ENCODE data around the gene TMEM163.

TMEM163 gene

DNA sequence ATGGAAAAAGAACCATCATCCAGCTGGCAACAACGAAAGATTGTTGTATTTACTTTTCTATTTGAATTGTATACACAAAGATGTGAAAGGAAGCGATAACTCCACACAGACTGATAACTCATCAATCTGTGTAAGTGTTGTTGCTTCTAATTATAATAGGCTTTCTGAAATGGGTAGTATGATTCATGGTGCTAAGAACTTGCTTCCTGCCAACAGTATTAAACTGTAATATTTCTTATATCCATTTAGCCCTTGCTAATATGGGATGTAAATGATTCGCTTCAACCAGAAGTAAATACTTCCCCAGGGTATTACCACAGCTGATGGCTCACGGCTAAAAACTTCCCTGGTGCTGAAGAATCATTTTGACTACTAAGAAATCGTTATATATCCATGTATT lies 70.2 kb downstream of the TMEM163 start:
- Histone ChIP-seq H3K36me3 (no peaks in the 10 kb centered on the region), H3K27me3 (no peaks in the 10 kb centered on the region), H3K9me3 (no peaks in the 10 kb centered on the region), H3K4me1 (no peaks in the 10 kb centered on the region), H3K27ac (no peak overlapping the region), H3K4me3 (no peak overlapping the region)
- TF ChIP-seq, protein P1, sequence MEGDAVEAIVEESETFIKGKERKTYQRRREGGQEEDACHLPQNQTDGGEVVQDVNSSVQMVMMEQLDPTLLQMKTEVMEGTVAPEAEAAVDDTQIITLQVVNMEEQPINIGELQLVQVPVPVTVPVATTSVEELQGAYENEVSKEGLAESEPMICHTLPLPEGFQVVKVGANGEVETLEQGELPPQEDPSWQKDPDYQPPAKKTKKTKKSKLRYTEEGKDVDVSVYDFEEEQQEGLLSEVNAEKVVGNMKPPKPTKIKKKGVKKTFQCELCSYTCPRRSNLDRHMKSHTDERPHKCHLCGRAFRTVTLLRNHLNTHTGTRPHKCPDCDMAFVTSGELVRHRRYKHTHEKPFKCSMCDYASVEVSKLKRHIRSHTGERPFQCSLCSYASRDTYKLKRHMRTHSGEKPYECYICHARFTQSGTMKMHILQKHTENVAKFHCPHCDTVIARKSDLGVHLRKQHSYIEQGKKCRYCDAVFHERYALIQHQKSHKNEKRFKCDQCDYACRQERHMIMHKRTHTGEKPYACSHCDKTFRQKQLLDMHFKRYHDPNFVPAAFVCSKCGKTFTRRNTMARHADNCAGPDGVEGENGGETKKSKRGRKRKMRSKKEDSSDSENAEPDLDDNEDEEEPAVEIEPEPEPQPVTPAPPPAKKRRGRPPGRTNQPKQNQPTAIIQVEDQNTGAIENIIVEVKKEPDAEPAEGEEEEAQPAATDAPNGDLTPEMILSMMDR (IDR thresholded peaks at IDR 0.05), result no peak
- DNase-seq, result no peak
- intact Hi-C loops (cut with DNase I; ENCODE audit: low total_unique reads), result no loop called here

- Histone ChIP-seq H3K36me3 (no peaks in the 10 kb centered on the region), H3K9me3 (no peaks in the 10 kb centered on the region), H3K4me3 (no peak overlapping the region), H3K4me1 (no peaks in the 10 kb centered on the region), H3K27me3 (no peaks in the 10 kb centered on the region), H3K27ac (no peak overlapping the region)
- intact Hi-C loops (cut with DNase I; ENCODE audit: low total_unique reads), result no loop called here
- no peak for DNase-seq
- TF ChIP-seq, protein P1 (IDR thresholded peaks at IDR 0.05), result no peak
These were observed 71.1 kb downstream of the TMEM163 start for GRCh38 chr2:134647607-134648256.

DNA sequence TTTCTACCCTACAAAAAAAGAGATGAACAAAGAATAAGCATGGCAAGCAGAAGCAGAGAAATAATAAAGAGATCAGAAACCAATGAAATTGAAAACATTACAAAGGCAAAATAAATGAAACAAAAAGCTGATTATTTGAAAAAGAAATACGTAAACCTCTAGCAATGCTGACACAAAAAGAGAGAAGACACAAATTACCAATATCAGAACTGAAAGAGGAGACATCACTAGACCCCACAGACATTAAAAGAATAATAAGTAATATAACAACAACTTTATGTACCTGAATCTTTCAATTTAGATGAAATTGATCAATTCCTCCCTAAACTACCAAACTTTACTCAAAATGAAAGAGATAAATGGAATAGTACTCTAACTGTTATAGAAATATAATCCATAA lies 75.9 kb downstream of the TMEM163 start:
- Histone ChIP-seq H3K27ac (no peak overlapping the region), H3K27me3 (peaks cover 0 to 2% of the 10 kb centered on the region in 2 donors), H3K9me3 (no peaks in the 10 kb centered on the region), H3K4me1 (no peaks in the 10 kb centered on the region), H3K36me3 (no peaks in the 10 kb centered on the region), H3K4me3 (no peak overlapping the region)
- DNase-seq, result no peak
- TF ChIP-seq, protein P1 (IDR thresholded peaks at IDR 0.05), result no peak
- intact Hi-C loops (cut with DNase I; ENCODE audit: low total_unique reads), result no loop called here

- Histone ChIP-seq H3K36me3 (no peaks in the 10 kb centered on the region), H3K4me3 (no peak overlapping the region), H3K27me3 (peaks cover 0 to 2% of the 10 kb centered on the region in 2 donors), H3K4me1 (no peaks in the 10 kb centered on the region), H3K27ac (no peak overlapping the region), H3K9me3 (no peaks in the 10 kb centered on the region)
- TF ChIP-seq, protein P1 (IDR thresholded peaks at IDR 0.05), result no peak
- DNase-seq, result no peak
- intact Hi-C loops (cut with DNase I; ENCODE audit: low total_unique reads), result no loop called here
These were observed 78.3 kb downstream of the TMEM163 start for GRCh38 chr2:134640494-134640893.

DNA sequence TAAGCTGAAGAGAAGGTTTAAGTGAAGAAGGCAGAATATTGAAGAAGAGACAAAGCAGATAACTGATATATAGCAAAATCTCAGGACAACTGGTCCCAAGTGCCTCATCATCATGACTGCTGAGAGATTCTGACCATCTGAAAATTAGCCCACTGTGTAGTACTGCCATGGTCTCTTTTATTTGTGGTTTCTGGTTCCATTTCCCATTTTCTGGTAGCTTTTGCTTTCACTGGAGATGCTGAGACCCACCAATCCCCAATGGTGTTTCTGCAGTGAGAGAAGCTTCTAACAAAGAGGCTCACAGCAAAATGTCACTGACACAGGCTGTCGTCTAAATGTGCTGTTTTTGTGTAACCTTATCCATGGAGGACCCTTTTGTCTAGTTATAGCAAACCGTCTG lies 79.5 kb downstream of the TMEM163 start:
- no peaks in the 10 kb centered on the region for H3K9me3 ChIP-seq
- TF ChIP-seq, protein P1 (IDR thresholded peaks at IDR 0.05), result no peak
- no peaks in the 10 kb centered on the region for H3K4me1 ChIP-seq
- H3K4me3 ChIP-seq, result no peak overlapping the region
- no peak overlapping the region for H3K27ac ChIP-seq
- no peak for DNase-seq
- no peaks in the 10 kb centered on the region for H3K36me3 ChIP-seq
- intact Hi-C loops (cut with DNase I; ENCODE audit: low total_unique reads), result no loop called here
- H3K27me3 ChIP-seq, result peaks cover 0 to 2% of the 10 kb centered on the region in 2 donors

- Histone ChIP-seq H3K27me3 (no peaks in the 10 kb centered on the region), H3K9me3 (no peaks in the 10 kb centered on the region), H3K4me3 (no peak overlapping the region), H3K4me1 (peaks cover 0 to 5% (median 0%) of the 10 kb centered on the region in 4 donors), H3K27ac (no peak overlapping the region), H3K36me3 (no peaks in the 10 kb centered on the region)
- intact Hi-C loops (cut with DNase I; ENCODE audit: low total_unique reads), result no loop called here
- TF ChIP-seq, protein P1 (IDR thresholded peaks at IDR 0.05), result no peak
- no peak for DNase-seq
These were observed 82.1 kb downstream of the TMEM163 start for GRCh38 chr2:134636714-134637113.
